Tibial nerve (tissue), 4 donors: Measurements from ENCODE around the gene NWD2. TPM values are rescaled to one million over a fixed set of nuclear protein-coding genes. Genes with fewer than 3 reads are reported as not detected.

Source experiments
- DNase-seq, 2 donors: peaks; one replicate each; pipeline ENCODE4 v3.0.0-alpha.2; 2019; ENCODE audit warnings: low spot score in 2 of 2
- H3K27ac ChIP-seq, 4 donors: fragments of 200-600 bp; sonication (generic) in 3 of 4; one replicate each; pipeline ENCODE4 v1.5.1; 2017 to 2019; ENCODE audit warnings: mild to moderate bottlenecking in 1 of 4
- H3K27me3 ChIP-seq, 2 donors: fragments of 200-600 bp; sonication (generic) in 1 of 2; one replicate each; pipeline versions ENCODE4 v1.5.1 to v1.6.0; 2017 to 2019
- H3K36me3 ChIP-seq, 3 donors: fragments of 200-600 bp; sonication (generic); one replicate each; pipeline ENCODE4 v1.5.1; 2018 to 2019
- H3K4me1 ChIP-seq, 4 donors: fragments of 200-600 bp; sonication (generic) in 3 of 4; one replicate each; pipeline ENCODE4 v1.5.1; 2017 to 2019
- H3K4me3 ChIP-seq, 4 donors: fragments of 200-600 bp; sonication (generic) in 3 of 4; one replicate each; pipeline ENCODE4 v1.5.1; 2017 to 2019; ENCODE audit warnings: mild to moderate bottlenecking in 1 of 4, moderate library complexity in 1 of 4
- H3K9me3 ChIP-seq, 4 donors: fragments of 200-600 bp; sonication (generic) in 3 of 4; one replicate each; pipeline ENCODE4 v1.5.1; 2017 to 2019
- EP300 ChIP-seq, 2 donors: sonication (generic); formaldehyde crosslinking; IDR thresholded peaks; one replicate each; pipeline ENCODE4 v1.6.1; 2017; ENCODE audit warnings: antibody characterized with exemption in 2 of 2, mild to moderate bottlenecking in 1 of 2
- POLR2A ChIP-seq, 2 donors: fragments of 450-650 bp; IDR thresholded peaks; one replicate each; pipeline ENCODE4 v1.6.1; 2017; ENCODE audit warnings: antibody characterized with exemption in 2 of 2, mild to moderate bottlenecking in 2 of 2, moderate library complexity in 2 of 2
- WGBS, 2 donors: methylation state at CpG; one replicate each; pipeline ENCODE4 v1.1.5; 2018; 5-methylcytosine and 5-hydroxymethylcytosine counted together
- total RNA-seq, 4 donors: library from RNA; depleted of rRNA; stranded (reverse); fragments of >200 nt; gene quantifications; one replicate each; pipeline ENCODE4 v1.1.0, GENCODE V29; 2016
- TF ChIP-seq, protein P1 (sequence below), 5 experiments: fragments of 200-600 bp in 3 of 5; fragments of 450-650 bp in 2 of 5; sonication (generic) in 3 of 5; IDR thresholded peaks; one replicate each; pipeline ENCODE4 v1.5.1; 2016 to 2019; ENCODE audit warnings: antibody characterized with exemption in 5 of 5, mild to moderate bottlenecking in 3 of 5, moderate library complexity in 2 of 5

The NWD2 gene
- total RNA-seq, 4 donors from 2014 or later: 0.30 to 1.1 (median 0.84) TPM; not detected in 1

DNA sequence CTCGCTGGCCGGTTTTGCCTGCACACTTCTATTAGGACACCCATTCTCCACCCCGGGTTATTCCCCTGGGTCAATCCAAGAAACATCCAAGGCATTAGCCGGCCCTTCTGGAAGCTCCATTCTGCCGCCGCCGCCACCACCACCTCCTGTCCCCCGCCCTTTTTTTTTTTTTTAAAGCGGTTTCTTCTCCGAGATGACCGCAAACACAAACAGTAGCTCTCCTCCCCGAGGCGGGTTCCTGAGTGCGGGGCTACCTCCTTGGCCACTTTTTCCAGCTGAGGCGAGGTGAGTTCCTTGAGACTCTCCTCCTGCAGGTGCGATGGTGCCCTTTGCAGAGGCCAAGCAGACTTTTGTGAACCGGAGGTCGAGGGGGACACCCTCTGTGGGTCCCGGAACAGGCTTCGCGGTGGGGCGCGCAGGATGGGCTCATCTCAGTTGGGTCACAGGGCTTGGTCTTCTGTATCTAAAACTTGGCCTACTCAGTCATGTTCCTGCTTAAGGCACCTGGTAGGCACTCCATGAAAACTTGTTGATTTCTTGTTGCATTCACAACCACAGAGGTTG is 930 bp downstream of the NWD2 start:
- TF ChIP-seq EP300 (IDR thresholded peaks at IDR 0.05) (no peak), POLR2A (IDR thresholded peaks at IDR 0.05) (no peak)
- TF ChIP-seq, protein P1, sequence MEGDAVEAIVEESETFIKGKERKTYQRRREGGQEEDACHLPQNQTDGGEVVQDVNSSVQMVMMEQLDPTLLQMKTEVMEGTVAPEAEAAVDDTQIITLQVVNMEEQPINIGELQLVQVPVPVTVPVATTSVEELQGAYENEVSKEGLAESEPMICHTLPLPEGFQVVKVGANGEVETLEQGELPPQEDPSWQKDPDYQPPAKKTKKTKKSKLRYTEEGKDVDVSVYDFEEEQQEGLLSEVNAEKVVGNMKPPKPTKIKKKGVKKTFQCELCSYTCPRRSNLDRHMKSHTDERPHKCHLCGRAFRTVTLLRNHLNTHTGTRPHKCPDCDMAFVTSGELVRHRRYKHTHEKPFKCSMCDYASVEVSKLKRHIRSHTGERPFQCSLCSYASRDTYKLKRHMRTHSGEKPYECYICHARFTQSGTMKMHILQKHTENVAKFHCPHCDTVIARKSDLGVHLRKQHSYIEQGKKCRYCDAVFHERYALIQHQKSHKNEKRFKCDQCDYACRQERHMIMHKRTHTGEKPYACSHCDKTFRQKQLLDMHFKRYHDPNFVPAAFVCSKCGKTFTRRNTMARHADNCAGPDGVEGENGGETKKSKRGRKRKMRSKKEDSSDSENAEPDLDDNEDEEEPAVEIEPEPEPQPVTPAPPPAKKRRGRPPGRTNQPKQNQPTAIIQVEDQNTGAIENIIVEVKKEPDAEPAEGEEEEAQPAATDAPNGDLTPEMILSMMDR (IDR thresholded peaks at IDR 0.05): no peak
- no peaks in the 10 kb centered on the region for H3K36me3 ChIP-seq
- H3K4me1 ChIP-seq: peaks cover 0 to 19% (median 0%) of the 10 kb centered on the region in 4 donors
- 4 to 5% methylated on average over 17 to 23 of the region's 23 CpGs for WGBS, 2 donors
- no peak for DNase-seq
- H3K9me3 ChIP-seq: no peaks in the 10 kb centered on the region
- no peak overlapping the region for H3K27ac ChIP-seq
- H3K4me3 ChIP-seq: peak overlapping the region in 1 of 4 donors; percentile 42
- H3K27me3 ChIP-seq: peaks cover 0 to 42% of the 10 kb centered on the region in 2 donors

DNA sequence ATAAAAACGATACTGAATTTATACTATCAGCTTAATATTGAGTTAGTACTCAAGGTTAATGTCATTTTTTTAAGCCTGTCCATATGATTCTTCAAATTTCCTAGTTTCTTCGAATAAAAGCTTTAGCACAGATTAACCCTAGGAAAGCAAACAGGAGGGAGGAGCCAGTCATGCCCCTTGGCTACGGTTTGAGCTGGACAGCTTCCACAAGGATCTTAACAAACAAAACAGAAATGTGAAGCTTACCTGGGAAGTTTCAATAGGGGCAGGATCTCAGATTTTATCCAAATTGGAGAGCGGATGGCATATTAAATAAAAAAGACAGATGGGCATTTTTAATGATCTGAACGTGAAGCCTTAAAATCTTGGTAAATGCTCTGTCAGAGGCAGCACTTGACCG is 2.3 kb downstream of the NWD2 start:
- H3K4me1 ChIP-seq: peaks cover 0 to 19% (median 0%) of the 10 kb centered on the region in 4 donors
- H3K27me3 ChIP-seq: peaks cover 0 to 42% of the 10 kb centered on the region in 2 donors
- H3K36me3 ChIP-seq: no peaks in the 10 kb centered on the region
- 33 to 42% methylated on average over 6 of the region's 6 CpGs for WGBS, 2 donors
- H3K9me3 ChIP-seq: no peaks in the 10 kb centered on the region
- H3K4me3 ChIP-seq: no peak overlapping the region
- no peak overlapping the region for H3K27ac ChIP-seq
- DNase-seq: no peak
- TF ChIP-seq EP300 (IDR thresholded peaks at IDR 0.05): no peak
- TF ChIP-seq, protein P1 (IDR thresholded peaks at IDR 0.05): no peak
- no peak for TF ChIP-seq POLR2A (IDR thresholded peaks at IDR 0.05)

DNA sequence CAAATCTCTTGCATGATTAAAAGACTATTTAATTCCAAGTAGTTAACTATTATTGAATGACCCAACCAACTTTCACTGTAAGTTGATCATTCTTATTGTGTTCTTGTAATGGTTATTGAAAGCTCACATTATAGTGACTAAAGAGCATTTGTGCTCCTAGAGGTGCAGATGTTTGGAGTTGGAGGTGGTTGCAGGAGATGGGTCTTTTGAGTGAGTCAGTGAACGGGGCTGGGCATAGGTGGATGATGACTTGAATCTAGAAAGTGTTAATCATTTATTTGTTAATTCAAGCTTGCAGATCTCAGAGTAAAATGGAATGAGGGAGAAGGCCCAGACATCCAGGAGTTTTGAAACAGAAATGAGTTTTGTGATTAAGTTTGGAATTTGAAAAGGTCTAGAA is 13.7 kb downstream of the NWD2 start:
- no peaks in the 10 kb centered on the region for H3K27me3 ChIP-seq
- DNase-seq: no peak
- H3K9me3 ChIP-seq: no peaks in the 10 kb centered on the region
- H3K27ac ChIP-seq: no peak overlapping the region
- H3K4me1 ChIP-seq: no peaks in the 10 kb centered on the region
- TF ChIP-seq EP300 (IDR thresholded peaks at IDR 0.05) (no peak), POLR2A (IDR thresholded peaks at IDR 0.05) (no peak)
- TF ChIP-seq, protein P1 (IDR thresholded peaks at IDR 0.05): no peak
- no peaks in the 10 kb centered on the region for H3K36me3 ChIP-seq
- H3K4me3 ChIP-seq: no peak overlapping the region
- WGBS, 2 donors: 79 to 82% methylated on average over 1 of the region's 1 CpG

DNA sequence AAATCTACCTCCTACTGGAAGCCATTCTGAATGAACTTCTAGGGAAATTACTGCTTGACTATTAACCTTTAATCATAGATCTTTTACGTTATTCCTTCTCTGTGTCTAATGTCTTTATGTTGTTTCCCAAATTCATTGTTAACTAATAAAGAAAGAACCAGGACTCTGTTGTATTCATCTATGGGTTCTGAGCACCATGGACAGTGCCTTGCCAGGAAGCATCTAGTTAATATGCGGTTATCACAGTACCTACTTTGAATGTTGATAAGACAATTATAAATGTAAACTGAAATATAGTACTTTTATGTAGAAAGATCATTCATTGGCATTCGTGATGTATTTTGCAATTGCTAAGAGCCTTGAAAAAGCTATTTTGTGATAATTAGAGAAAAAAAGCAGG is 23.8 kb downstream of the NWD2 start:
- 58 to 70% methylated on average over 3 of the region's 3 CpGs for WGBS, 2 donors
- TF ChIP-seq EP300 (IDR thresholded peaks at IDR 0.05): no peak
- TF ChIP-seq, protein P1 (IDR thresholded peaks at IDR 0.05): no peak
- no peak for TF ChIP-seq POLR2A (IDR thresholded peaks at IDR 0.05)

DNA sequence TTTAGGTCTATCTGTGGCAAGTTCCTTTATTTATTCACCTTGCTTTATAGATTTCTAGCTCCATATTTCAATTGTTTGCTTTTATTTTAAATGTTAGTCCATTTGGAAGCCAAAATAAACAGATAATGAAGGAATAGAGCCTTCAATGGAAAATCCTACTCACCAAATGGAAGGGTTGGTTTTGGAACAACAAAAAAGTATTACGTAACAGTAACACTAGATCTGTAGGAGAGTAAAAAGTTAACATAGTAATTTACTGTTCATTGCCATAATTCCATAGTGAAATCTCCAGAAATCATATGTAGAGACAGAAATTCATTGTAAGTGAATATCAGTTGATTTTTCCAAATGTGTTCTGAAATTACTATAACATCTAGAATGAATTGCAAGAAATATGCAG is 34.6 kb downstream of the NWD2 start:
- no peaks in the 10 kb centered on the region for H3K27me3 ChIP-seq
- DNase-seq: no peak
- no peak overlapping the region for H3K27ac ChIP-seq
- no peak overlapping the region for H3K4me3 ChIP-seq
- H3K9me3 ChIP-seq: peaks cover 0 to 24% (median 0%) of the 10 kb centered on the region in 4 donors
- WGBS, 2 donors: 81 to 83% methylated on average over 1 of the region's 1 CpG
- TF ChIP-seq, protein P1 (IDR thresholded peaks at IDR 0.05): no peak
- no peak for TF ChIP-seq POLR2A (IDR thresholded peaks at IDR 0.05)
- no peak for TF ChIP-seq EP300 (IDR thresholded peaks at IDR 0.05)
- H3K4me1 ChIP-seq: no peaks in the 10 kb centered on the region
- no peaks in the 10 kb centered on the region for H3K36me3 ChIP-seq

More for the DNA sequence above, 23.8 kb downstream of the NWD2 start:
- H3K9me3 ChIP-seq: no peaks in the 10 kb centered on the region
- no peaks in the 10 kb centered on the region for H3K36me3 ChIP-seq
- no peak for DNase-seq
- H3K4me1 ChIP-seq: no peaks in the 10 kb centered on the region
- no peak overlapping the region for H3K4me3 ChIP-seq
- H3K27ac ChIP-seq: no peak overlapping the region
- H3K27me3 ChIP-seq: no peaks in the 10 kb centered on the region
